ENCODE measurements around the gene MNAT1.

DNA sequence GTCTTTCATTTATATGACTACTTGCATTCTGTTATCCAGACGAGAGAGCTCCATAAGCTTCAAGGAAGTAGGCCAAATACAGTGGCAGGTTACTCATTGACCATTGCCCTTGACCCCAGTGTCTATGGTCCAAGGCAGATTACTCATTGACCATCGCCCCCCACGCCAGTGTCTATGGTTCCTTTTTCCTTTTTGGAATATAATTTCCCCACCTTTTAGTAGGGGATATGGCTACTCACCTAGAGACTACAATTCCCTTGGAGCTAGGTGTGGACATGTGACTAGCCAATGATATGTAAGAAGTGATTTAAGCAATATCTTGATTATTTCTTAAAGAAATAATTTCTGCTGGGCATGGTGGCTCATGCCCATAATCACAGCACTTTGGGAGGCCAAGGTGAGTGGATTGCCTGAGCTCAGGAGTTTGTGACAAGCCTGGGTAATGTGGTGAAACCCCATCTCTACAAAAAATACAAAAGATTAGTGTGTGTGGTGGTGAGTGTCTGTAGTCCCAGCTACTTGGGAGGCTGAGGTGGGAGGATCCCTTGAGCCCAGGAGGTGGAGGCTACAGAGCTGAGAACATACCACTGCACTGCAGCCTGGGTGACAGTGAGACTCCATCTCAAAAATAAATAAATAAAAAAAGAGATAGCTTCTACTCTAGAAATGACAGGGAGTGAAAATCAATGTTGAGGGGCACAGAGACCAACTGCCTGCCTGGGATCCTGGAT, 43.0 kb upstream of the MNAT1 start:
- no peak for TF ChIP-seq CREB1 (CRISPR knock-in tag; IDR thresholded peaks at IDR 0.05; ENCODE audit: low read depth)
- no peak for TF ChIP-seq EZH2phosphoT487 (IDR thresholded peaks at IDR 0.05; ENCODE audit: unreplicated experiment)
- TF ChIP-seq, protein P1, sequence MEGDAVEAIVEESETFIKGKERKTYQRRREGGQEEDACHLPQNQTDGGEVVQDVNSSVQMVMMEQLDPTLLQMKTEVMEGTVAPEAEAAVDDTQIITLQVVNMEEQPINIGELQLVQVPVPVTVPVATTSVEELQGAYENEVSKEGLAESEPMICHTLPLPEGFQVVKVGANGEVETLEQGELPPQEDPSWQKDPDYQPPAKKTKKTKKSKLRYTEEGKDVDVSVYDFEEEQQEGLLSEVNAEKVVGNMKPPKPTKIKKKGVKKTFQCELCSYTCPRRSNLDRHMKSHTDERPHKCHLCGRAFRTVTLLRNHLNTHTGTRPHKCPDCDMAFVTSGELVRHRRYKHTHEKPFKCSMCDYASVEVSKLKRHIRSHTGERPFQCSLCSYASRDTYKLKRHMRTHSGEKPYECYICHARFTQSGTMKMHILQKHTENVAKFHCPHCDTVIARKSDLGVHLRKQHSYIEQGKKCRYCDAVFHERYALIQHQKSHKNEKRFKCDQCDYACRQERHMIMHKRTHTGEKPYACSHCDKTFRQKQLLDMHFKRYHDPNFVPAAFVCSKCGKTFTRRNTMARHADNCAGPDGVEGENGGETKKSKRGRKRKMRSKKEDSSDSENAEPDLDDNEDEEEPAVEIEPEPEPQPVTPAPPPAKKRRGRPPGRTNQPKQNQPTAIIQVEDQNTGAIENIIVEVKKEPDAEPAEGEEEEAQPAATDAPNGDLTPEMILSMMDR (conservative IDR thresholded peaks at IDR 0.05; ENCODE audit: low read depth in 2 of 2): no peak
- TF ChIP-seq, protein P2, sequence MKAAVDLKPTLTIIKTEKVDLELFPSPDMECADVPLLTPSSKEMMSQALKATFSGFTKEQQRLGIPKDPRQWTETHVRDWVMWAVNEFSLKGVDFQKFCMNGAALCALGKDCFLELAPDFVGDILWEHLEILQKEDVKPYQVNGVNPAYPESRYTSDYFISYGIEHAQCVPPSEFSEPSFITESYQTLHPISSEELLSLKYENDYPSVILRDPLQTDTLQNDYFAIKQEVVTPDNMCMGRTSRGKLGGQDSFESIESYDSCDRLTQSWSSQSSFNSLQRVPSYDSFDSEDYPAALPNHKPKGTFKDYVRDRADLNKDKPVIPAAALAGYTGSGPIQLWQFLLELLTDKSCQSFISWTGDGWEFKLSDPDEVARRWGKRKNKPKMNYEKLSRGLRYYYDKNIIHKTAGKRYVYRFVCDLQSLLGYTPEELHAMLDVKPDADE (IDR thresholded peaks at IDR 0.05): no peak
- no peak for TF ChIP-seq EZH2 (IDR thresholded peaks at IDR 0.05; ENCODE audit: low read depth, unreplicated experiment)
- TF ChIP-seq POLR2AphosphoS5 (IDR thresholded peaks at IDR 0.05; ENCODE audit: low read depth): no peak
- TF ChIP-seq, protein P3, sequence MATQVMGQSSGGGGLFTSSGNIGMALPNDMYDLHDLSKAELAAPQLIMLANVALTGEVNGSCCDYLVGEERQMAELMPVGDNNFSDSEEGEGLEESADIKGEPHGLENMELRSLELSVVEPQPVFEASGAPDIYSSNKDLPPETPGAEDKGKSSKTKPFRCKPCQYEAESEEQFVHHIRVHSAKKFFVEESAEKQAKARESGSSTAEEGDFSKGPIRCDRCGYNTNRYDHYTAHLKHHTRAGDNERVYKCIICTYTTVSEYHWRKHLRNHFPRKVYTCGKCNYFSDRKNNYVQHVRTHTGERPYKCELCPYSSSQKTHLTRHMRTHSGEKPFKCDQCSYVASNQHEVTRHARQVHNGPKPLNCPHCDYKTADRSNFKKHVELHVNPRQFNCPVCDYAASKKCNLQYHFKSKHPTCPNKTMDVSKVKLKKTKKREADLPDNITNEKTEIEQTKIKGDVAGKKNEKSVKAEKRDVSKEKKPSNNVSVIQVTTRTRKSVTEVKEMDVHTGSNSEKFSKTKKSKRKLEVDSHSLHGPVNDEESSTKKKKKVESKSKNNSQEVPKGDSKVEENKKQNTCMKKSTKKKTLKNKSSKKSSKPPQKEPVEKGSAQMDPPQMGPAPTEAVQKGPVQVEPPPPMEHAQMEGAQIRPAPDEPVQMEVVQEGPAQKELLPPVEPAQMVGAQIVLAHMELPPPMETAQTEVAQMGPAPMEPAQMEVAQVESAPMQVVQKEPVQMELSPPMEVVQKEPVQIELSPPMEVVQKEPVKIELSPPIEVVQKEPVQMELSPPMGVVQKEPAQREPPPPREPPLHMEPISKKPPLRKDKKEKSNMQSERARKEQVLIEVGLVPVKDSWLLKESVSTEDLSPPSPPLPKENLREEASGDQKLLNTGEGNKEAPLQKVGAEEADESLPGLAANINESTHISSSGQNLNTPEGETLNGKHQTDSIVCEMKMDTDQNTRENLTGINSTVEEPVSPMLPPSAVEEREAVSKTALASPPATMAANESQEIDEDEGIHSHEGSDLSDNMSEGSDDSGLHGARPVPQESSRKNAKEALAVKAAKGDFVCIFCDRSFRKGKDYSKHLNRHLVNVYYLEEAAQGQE (IDR thresholded peaks at IDR 0.05; ENCODE audit: unreplicated experiment): no peak
